CD4-positive, alpha-beta T cell treated with Interferon gamma for 1 hour (primary cell): ENCODE results near the gene NCS1.
A peak's percentile ranks its signal among the peaks of the same experiment; 100 is the strongest.

ENCODE experiments used
- DNase-seq: peaks from one replicate; pipeline ENCODE4 v3.0.0-alpha.2; 2020

The NCS1 gene

DNA sequence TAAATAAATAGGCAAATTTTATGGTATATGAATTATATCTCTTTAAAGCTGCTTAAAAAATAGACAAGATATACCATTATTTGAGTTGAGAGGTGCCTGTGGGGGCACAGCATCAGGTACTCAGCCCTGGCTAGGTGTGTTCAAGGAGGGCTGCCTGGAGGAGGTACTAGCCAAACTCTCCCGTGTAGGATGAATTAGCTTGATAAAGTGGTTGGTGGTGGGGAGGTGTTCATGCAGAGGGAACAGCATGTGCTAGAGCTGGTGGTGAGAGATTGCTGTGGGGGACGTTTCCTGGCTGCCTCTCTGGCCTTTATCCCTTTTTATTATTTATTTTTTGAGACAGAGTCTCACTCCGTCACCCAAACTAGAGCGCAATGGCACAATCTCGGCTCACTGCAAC, 23.2 kb upstream of the NCS1 start:
- no peak for DNase-seq

DNA sequence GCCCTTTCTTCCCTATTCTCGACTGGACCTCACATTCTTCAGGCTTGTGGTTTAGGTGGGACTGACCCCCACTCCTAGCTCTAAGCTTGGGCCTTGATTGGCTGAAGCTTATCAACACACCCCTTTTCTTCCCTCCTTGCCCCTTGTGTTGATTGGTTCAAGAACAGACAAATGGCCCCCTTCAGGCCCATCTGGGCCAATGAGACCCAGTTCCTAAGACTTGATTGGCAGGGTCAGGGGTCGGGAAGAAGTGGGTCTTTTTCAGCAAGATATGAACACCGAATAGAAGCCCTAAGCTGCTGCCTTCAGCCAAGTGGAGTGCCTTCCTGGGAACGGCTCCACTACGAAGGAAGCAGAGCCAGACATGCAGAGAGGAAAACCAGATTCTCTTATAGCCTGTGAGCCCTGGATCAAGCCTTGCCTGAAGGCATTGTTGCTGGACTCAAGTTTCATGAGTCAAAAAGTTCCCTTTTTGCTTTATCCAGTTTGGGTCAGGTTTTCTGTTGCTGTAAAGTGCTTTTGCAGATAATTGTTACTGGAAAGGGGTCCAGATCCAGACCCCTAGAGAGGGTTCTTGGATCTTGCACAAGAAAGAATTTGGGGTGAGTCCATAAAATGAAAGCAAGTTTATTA, 22.4 kb upstream of the NCS1 start:
- no peak for DNase-seq

DNA sequence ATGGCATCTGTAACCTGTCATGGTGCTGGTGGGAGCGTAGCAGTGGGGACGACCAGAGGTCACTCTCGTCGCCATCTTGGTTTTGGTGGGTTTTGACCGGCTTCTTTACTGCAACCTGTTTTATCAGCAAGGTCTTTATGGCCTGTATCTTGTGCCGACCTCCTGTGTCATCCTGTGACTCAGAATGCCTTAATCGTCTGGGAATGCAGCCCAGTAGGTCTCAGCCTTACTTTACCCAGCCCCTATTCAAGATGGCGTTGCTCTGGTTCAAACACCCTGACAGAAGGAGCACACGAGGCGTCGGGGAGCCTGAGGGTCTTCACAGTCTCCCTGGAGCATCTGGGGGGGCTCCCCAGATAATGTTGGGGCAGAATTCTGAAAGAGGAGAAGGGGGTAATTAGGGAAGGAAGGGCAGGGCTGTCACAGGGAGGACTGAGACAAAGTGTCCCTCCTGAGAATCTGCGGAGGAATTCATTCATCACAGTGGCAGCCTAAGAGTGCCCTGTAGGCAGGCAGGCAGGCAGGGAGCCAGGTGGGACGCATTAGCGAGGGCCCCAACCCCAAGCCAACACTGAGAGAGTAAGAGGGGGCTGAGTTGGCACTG, 21.3 kb upstream of the NCS1 start:
- DNase-seq = no peak

DNA sequence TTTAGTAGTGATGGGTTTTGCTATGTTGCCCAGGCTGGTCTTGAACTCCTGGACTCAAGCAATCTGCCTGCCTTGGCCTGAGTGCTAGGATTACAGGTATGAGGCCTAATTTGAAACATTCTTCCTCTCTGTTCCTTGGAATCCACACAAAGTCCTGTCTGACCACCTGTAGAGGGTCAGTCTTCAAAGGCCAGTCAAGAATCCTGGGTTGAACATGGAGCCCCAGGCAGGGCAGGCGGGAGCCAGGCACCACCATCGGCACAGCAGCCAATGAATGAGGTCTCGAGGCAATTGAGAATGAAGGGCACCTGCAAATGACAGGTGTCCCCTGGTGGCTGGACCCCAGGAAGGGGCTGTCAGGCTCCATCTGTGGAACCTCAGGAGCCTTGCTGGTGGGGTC, 17.4 kb upstream of the NCS1 start:
- no peak for DNase-seq

DNA sequence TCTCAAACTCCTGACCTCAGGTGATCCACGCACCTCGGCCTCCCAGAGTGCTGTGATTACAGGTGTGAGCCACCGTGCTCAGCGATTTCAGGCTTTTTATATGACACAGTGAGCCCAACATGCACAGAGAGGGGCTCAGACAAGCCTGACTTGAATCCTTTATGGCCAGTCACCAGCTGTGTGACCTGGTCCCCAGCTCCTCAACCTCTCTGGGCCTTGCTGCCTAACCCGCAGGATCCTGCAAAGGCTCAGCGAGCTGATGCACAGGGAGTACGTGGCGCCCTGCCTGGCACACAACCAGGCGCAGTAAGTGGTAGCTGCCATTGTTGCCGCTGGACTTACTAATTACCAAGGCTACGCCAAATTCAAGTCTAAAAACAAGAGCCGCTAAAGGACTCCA, 16.6 kb upstream of the NCS1 start:
- DNase-seq = no peak

DNA sequence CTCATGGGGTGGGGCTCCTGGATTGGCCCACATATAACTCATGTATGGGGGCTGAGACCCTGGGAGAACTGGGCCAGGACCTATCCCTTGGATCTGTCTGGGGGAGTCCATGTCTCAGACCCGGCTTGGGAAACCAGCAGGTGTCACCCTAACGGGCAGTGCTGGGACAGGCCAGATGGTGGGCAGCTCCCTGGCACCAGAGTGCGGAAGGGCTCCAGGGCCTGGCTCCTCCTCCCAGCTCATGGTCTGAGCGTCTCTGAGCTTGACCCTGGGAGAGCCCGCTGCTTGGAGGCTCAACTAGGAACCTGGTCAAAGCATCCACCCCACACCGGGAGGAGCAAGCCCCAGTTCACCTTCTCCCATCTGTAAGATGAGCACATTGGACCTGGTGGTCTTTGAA, 15.5 kb upstream of the NCS1 start:
- no peak for DNase-seq

DNA sequence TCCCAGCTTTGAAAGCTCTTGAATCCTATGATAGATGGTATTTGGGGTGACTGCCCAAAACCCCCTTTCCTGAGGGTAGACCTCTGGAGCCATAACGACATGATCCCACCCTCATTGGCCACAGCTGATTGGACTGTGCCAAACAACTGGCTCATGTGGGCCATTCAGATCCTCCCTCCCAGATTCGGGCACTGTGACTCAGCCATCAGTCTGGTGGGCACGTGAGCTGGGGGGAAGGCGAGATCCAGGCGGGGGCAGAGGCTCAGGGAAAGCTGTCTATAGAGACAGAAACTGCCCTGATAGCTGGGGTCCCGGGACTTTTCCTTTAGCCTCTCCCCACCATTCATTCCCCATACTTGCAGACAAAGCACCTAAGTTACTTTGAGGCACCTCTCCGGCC, 15.1 kb upstream of the NCS1 start:
- no peak for DNase-seq

DNA sequence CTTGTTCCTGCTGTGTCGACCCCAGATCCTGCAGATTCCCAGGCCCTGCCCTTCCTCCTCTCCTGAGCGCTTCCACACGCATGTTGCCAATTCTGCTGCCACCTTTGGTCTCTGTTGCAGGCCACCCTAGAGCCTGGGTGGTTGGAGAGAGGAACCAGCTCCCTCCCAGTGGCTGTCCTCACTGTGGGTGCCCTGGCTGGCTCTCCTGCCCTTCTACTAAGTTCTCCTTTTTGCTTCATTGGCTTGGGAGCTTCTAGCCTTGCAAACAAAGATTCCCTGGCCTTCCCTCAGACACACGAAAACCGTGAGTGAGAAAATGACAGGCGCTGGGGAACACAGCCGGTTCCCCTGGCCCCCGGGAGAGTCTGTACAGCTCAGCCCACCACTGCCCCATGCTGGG, 14.2 kb upstream of the NCS1 start:
- DNase-seq = no peak

DNA sequence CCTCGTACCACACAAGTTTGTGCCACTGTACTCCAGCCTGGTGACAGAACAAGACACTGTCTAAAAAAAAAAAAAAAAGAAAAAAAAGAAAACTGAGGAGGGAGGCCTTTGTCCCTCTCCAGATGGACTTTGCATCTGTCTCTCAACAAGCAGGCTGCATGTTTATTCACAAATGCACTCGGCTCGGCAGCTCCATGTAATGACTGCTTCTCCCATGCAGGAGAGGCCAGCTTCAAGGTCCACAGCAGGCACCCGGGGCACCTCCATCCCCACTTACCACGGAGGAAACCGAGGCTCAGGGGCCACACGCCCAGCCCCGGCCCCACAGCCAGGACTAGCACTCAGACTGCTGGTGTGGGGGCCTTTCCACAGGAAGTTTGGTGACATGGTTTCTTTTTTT, 13.1 kb upstream of the NCS1 start:
- DNase-seq = no peak

DNA sequence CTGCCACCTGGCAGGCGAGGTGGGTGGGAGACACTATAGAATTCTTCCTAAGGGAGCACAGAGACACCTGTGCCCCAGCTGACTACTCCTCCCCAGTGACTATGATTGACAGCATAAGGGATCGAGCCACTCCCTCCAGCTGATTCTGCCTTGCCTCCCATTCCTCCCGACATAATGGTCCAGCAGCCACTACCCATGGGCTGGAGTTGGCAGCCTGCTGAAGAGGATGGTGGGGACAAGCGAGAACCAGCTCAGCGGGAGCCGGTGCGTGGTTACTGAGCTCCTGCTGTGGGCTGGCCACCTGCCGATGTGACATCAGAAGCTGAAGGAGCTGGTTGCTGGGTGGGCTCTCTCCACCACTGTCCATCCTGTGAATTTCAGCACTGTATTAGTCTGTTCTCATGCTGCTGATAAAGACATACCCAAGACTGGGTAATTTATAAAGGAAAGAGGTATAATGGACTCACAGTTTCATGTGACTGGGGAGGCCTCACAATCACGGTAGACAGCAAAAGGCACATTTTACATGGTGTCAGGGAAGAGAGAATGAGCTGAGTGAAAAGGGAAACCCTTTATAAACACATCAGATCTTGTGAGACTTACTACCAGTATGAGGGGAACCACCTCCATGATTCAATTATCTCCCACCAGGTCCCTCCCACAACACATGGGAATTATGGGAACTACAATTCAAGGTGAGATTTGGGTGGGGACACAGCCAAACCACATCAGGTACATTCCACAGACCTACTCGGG, 12.1 kb upstream of the NCS1 start:
- no peak for DNase-seq

DNA sequence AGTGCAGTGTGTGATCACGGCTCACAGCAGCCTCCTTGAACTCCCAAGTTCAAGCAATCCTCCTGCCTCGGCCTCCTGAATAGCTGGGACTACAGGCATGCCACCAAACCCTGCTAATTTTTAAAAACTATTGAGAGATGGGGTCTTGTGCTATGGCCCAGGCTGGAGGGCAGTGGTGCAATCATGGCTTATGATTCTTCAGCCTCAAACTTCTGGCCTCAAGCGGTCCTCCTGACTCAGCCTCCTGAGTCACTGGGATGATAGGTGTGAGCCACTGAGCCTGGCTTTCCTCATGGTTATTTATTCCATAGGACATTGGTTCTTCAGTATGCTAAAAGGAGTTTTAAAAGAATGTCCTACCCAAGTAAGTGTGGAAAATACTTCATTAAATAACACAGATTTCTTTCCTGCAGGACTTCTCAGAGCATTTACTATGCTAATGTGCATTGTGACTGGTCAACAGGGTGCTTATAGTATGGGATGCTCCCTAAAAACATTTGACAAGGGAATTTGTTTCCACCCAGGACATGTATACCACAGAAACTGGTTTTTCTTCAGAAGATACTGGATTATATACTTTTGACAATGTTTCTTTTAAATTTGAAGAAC, 11.2 kb upstream of the NCS1 start:
- DNase-seq = no peak

DNA sequence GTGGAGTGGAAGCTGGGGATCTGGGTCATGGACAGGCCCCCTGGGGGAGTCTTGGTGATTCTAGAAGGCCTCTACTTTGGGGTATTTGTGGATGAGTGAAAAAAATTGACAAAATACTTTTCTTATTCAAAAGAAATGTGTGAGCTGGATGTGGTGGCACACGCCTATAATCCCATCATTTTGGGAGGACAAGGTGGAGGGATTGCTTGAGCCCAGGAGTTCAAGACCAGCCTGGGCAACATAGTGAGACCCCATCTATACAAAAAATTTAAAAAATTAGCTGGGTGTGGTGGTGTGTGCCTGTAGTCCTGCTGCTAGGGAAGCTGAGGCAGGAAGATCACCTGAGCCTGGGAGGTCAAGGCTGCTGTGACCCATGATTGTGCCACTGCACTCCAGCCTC, 6.6 kb upstream of the NCS1 start:
- DNase-seq = no peak

DNA sequence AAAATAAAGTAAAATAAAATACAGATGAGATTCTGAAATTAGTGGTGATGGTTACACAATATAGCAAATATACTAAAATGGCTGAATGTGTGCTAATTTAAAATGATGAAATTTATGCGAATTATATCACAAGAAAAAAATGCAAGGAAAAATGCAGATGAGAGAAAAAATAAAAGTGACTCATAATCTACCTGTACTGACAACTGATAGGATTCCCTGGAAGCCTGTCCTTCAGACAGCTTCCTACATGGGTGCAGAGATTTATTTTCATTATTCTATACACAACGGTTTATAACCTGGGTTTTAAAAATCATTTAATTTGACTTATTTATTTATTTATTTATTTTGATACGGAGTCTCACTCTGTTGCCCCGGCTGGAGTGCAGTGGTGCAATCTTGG, 5.8 kb upstream of the NCS1 start:
- no peak for DNase-seq

DNA sequence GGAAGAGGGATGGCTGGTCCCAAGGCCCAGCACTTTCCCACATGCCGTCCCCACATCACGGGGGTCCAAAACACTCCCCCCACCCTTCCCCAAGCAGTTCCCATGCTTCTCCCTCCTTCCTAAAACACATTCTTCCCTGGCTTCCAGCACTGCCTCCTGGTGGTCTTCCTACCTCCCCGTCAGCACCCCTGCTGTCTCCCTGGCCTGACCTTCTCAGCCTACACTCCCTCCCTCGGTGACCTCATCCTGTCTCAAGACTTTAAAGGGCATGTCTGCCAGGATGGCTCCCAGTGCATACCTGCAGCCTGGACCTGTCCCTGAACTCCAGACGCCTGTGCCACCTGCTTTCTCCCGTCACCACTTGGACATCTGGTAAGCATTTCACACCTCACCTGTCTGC, 4.3 kb upstream of the NCS1 start:
- no peak for DNase-seq

DNA sequence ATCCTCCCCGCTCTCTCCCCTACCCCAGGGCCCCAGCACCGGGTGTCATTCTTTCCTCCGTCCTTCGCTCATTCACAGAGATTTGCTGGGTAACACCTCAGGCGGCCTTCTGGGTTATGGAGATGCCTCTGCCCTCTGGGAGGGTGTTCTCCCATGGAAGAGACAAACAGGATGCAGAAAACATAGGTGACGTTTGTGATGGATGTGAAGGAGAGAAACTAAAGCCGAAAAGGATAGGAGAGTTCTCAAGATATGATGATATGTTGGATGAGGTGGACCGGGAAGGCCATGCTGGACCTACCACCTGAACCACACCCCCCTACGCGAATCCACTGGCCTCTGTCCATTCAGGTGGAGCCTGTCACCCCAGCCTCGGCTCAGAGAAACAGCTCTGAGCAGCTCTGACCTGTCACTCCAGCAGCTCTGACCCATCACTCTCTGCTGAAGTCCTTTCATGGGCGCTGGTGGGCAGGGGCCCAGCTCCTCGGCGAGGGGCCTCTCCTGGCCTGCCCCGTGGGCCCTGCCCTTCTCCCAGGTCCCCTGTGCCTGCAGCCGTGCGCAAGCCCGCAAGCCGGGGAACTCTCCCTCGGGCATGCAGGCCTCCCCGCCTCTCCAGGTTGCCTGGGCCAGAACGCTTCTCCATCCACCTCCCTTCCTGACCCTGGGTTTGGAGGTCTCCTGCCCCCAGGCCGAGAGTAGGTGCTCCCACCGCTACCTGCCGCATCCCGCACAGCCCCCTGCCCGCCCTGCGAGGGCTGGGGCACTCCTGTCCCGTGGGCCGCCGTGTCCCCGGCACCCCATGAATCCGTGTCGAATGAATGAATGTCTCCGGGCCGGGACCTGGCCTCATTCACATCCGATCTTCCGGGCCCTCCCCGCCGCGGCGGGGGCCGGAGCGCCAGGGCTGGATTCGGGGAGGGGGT, 717 bp upstream of the NCS1 start:
- DNase-seq = no peak

DNA sequence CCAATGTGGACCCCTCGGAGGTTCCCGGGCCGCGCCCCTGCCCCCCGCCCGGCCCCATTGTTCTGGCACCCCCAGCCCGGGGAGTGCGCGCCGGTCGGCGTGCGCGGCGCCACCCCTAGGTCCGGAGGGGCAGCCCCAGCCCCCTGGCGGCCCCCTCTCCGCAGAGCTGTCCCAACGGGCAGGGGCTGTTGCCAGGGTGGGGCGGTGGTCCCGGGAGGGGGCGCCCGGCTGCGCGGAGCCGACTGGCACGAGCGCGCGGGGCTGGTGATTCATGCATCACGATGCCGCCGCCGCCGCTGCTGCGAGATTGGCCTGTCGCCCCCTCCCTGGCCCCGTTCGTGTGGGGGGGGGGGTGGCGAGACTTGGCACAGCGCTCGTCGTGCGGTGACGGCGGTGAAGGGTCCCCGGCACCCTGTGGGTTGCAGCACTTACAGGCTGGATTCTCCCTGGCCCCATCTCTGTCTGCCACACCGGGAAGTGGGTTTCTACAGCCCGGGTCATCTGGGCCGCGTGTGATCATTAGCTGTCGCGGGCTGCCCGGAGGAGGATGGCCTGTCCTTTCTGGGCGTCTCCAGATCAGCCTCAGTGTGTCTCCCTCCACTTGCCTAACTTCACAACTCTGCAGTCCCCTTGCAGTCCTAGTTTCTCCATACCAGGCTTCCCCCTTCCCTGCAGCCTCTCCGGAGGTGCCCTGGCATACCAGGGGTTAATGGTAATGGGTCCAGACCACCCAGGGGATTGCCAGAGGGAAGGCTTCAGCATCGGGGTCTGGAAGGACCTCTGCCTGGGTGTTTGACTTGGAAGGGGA, 858 bp downstream of the NCS1 start:
- peak; percentile 26 for DNase-seq

DNA sequence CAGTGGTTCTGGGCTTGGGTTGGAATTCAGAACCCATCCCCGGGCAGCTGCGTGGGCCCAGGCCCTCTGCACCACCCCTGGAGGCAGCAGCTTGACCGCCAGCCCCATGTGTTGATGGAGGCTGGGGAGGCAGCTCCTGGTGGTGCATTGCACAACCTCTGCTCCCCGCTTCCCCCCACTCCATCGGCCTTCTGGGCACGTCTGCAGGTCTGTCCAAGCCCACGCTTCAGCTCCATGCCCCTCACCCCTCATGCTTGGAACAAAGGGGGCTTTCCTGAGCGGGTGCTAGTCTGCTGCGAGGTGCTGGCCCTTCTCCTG, 1.4 kb downstream of the NCS1 start:
- no peak for DNase-seq

DNA sequence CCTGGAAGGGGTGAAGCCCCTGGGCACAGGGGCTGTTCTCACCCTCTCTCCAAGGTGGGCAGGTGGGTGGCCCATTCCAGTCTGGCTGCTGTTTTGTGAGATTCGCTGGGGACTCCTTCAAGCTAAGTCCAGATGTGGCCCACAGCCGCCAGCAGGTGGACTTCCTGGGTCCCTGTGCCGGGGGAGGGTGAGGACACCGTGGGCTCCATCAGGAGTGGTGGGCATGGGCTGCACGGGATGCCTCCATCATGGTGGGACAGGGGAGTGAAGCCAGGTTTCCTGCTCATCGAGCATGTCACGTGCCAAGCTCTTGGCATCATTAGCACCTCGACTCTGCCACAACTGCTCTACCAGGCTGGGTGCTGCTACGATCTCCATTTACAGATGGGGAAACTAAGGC, 1.8 kb downstream of the NCS1 start:
- no peak for DNase-seq

DNA sequence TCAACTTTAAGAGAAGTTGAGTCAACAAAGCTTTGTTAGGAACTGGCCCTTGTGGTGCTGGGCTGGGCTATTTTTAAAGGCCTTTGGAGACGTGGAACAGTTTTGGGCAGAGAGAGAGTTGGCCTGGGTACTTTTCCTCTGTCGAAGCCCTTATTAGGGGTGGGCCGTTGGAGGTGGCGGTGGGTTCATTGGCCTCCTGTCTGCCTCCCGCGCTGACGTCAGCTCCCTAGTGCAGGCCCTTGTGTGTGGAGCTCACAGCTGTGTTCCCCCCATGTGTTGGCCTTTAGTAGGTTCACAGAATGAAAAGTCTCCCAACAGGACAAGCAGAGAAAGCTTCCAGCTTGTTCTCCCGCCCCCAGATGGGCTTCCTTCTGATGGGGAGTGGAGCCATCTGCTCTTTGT, 2.7 kb downstream of the NCS1 start:
- no peak for DNase-seq

DNA sequence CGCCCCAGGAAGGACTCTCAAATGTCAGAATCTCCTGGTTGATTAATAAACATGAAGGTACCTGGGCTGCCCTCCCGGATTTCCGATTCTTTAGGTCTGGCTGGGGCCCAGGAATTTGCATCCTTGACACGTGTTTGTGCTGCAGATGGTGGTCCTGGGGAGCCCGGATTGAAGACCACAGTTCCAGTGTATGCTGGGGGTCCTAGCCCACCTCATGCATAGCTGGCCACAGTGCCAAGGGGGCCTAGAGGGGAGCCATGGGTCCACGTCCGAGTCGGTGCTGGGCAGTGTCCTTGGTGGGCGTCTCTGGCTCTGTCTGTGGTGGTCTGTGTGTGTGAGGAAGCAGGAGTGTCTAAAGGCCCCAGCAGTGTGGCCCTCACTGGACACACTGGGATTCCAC, 3.2 kb downstream of the NCS1 start:
- no peak for DNase-seq

DNA sequence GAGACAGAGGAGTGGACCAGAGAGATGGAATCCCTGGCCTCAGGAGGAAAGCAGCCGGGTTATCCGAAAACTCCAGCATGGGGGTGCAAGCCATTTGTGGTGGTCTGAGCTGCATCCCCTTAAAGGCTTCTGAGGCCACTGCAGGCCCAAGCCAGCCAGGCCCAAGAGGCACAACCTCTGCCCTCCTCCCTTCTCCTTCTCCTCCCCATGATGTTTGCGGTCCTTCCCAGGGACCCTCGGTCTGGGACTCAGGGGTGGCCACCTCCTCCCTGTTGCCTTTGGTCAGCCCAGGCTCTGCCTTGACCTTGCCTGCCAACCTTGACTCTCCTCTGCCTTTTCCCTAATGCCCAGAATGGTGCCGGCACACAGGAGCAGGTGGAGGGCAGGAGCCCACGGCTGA, 4.6 kb downstream of the NCS1 start:
- DNase-seq = no peak
